GM19463 (cell line): ENCODE data around the gene RIMBP2.
A peak's percentile ranks its signal among the peaks of the same experiment; 100 is the strongest.
"Not testable (repeated sequence)": the region's sequence is repeated elsewhere in the genome, so short reads cannot be mapped to it uniquely, and the experiment has no call there.

ENCODE experiments used
- ATAC-seq: cut with Tn5 transposase; IDR thresholded peaks from one replicate; pipeline ENCODE4 v1.9.1; 2021; ENCODE audit warnings: mild to moderate bottlenecking, moderate library complexity; ENCODE audit not compliant: unreplicated experiment

The RIMBP2 gene

GRCh38 chr12:130715998-130716968 lies at the start of gene RIMBP2:
TSS of gene RIMBP2 (minus strand) at chr12:130716299. CDS start at chr12:130479013, 237,286 bp downstream.
- ATAC-seq = no peak

- no peak for ATAC-seq
Measured at GRCh38 chr12:130765186-130765659, 49.1 kb upstream of the RIMBP2 start.

GRCh38 chr12:130764475-130765185 lies 48.5 kb upstream of the RIMBP2 start:
- ATAC-seq = no peak

- no peak for ATAC-seq
Measured at GRCh38 chr12:130764073-130764472, 48.0 kb upstream of the RIMBP2 start.

GRCh38 chr12:130762319-130762675 lies 46.2 kb upstream of the RIMBP2 start:
- ATAC-seq = no peak

- ATAC-seq = peak; percentile 64
Measured at GRCh38 chr12:130761537-130762318, 45.6 kb upstream of the RIMBP2 start.

- no peak for ATAC-seq
Measured at GRCh38 chr12:130754234-130754901, 38.3 kb upstream of the RIMBP2 start.

- no peak for ATAC-seq
Measured at GRCh38 chr12:130752692-130753230, 36.7 kb upstream of the RIMBP2 start.

GRCh38 chr12:130752037-130752436 lies 35.9 kb upstream of the RIMBP2 start:
- ATAC-seq = not testable (repeated sequence)

- ATAC-seq = no peak
Measured at GRCh38 chr12:130748786-130749185, 32.7 kb upstream of the RIMBP2 start.

- peak; percentile 87 for ATAC-seq
Measured at GRCh38 chr12:130747867-130748740, 32.0 kb upstream of the RIMBP2 start.

- ATAC-seq = no peak
Measured at GRCh38 chr12:130746546-130746945, 30.4 kb upstream of the RIMBP2 start.

GRCh38 chr12:130745921-130746320 lies 29.8 kb upstream of the RIMBP2 start:
- no peak for ATAC-seq

GRCh38 chr12:130744274-130744673 lies 28.2 kb upstream of the RIMBP2 start:
- ATAC-seq = no peak

- ATAC-seq = no peak
Measured at GRCh38 chr12:130743606-130744005, 27.5 kb upstream of the RIMBP2 start.

GRCh38 chr12:130743176-130743575 lies 27.1 kb upstream of the RIMBP2 start:
- no peak for ATAC-seq

- ATAC-seq = no peak
Measured at GRCh38 chr12:130742716-130743115, 26.6 kb upstream of the RIMBP2 start.

- no peak for ATAC-seq
Measured at GRCh38 chr12:130742112-130742511, 26.0 kb upstream of the RIMBP2 start.

- no peak for ATAC-seq
Measured at GRCh38 chr12:130739571-130739970, 23.5 kb upstream of the RIMBP2 start.
